Natural killer cell (primary cell): ENCODE measurements around the gene TOLLIP. TPM values are rescaled to one million over a fixed set of nuclear protein-coding genes. Genes with fewer than 3 reads are reported as not detected.

Source experiments
- ATAC-seq, 3 donors: fragments of 150-1000 bp in 2 of 3; fragments of 200-7000 bp in 1 of 3; cut with Tn5 transposase; 1 replicate in 1 of 3; 2 replicates in 2 of 3; pipeline ENCODE4 v1.10.0; 2021; ENCODE audit warnings: mild to moderate bottlenecking in 2 of 3, moderate library complexity in 2 of 3
- DNase-seq, 2 donors: peaks; one replicate each; pipeline versions ENCODE4 v3.0.0 to v3.0.0-alpha.2; 2013 to 2021; ENCODE audit warnings: mixed read lengths in 1 of 2
- H3K27ac ChIP-seq: one replicate; pipeline ENCODE4 v1.5.1; 2013; ENCODE audit warnings: mild to moderate bottlenecking, low read length
- H3K27me3 ChIP-seq: one replicate; pipeline ENCODE4 v1.6.1; 2013; ENCODE audit warnings: low read length; ENCODE audit not compliant: control insufficient read depth, insufficient read depth
- H3K36me3 ChIP-seq: one replicate; pipeline ENCODE4 v1.6.1; 2013; ENCODE audit warnings: low read length; ENCODE audit not compliant: control insufficient read depth, insufficient read depth
- H3K4me1 ChIP-seq: one replicate; pipeline ENCODE4 v1.6.1; 2013; ENCODE audit warnings: low read length; ENCODE audit not compliant: control insufficient read depth, insufficient read depth
- H3K4me3 ChIP-seq: one replicate; pipeline ENCODE4 v1.5.1; 2013; ENCODE audit warnings: low read length
- H3K9me3 ChIP-seq: one replicate; pipeline ENCODE4 v1.6.1; 2013; ENCODE audit warnings: low read length; ENCODE audit not compliant: control insufficient read depth, insufficient read depth
- H3K27ac Mint-ChIP-seq, 2 donors: one replicate each; pipeline ENCODE4 v1.8.0; 2022; ENCODE audit warnings: mild to moderate bottlenecking in 2 of 2, mixed read lengths in 2 of 2, moderate library complexity in 1 of 2
- H3K27me3 Mint-ChIP-seq, 2 donors: one replicate each; pipeline ENCODE4 v1.8.0; 2022; ENCODE audit warnings: low read depth in 2 of 2, mixed read lengths in 2 of 2
- H3K36me3 Mint-ChIP-seq: one replicate; pipeline ENCODE4 v1.8.0; 2022; ENCODE audit warnings: mixed read lengths
- H3K4me1 Mint-ChIP-seq, 2 donors: one replicate each; pipeline ENCODE4 v1.8.0; 2022; ENCODE audit warnings: mixed read lengths in 2 of 2
- H3K4me3 Mint-ChIP-seq: one replicate; pipeline ENCODE4 v1.8.0; 2022; ENCODE audit warnings: mild to moderate bottlenecking, moderate library complexity, mixed read lengths
- H3K9me3 Mint-ChIP-seq, 2 donors: one replicate each; pipeline ENCODE4 v1.8.0; 2022; ENCODE audit warnings: mixed read lengths in 2 of 2
- CTCF ChIP-seq: fragments of 200-600 bp; IDR thresholded peaks from one replicate; pipeline ENCODE4 v1.8.0; 2022; ENCODE audit warnings: antibody characterized with exemption
- WGBS: methylation state at CpG from one replicate; pipeline ENCODE4 v1.1.7; 2013; ENCODE audit warnings: missing lambda C conversion rate; ENCODE audit not compliant: insufficient coverage; 5-methylcytosine and 5-hydroxymethylcytosine counted together
- intact Hi-C: fragments of 100-400 bp; cut with micrococcal nuclease; formaldehyde crosslinking; loops from one replicate; pipeline ENCODE4 v1.14.2; 2022
- total RNA-seq, 4 donors: library from RNA; stranded (reverse); fragments of 120-200 nt in 1 of 4; gene quantifications; one replicate each; pipeline versions ENCODE4 v1.2.3 to v1.2.4, GENCODE V29; 2013 to 2022

TOLLIP gene
- total RNA-seq, 3 donors from 2014 or later (not counting 1 experiment from before 2014, with no cell fraction given): 49.3 to 61.8 (median 54.8) TPM

GRCh38 chr11:1254086-1254648 is 55.3 kb downstream of the TOLLIP start:
- Mint-ChIP-seq H3K9me3 (no peaks in the 10 kb centered on the region), H3K36me3 (no peaks in the 10 kb centered on the region), H3K27me3 (no peaks in the 10 kb centered on the region), H3K4me3 (no peak overlapping the region), H3K27ac (no peak overlapping the region), H3K4me1 (peaks cover 0 to 14% of the 10 kb centered on the region in 2 donors)
- no peaks in the 10 kb centered on the region for H3K27me3 ChIP-seq
- ATAC-seq (no peak), DNase-seq (no peak)
- 92% methylated on average over 22 of the region's 22 CpGs for WGBS
- no peak for TF ChIP-seq CTCF
- H3K27ac ChIP-seq: no peak overlapping the region
- H3K4me1 ChIP-seq: peaks cover 6% of the 10 kb centered on the region
- no peak overlapping the region for H3K4me3 ChIP-seq
- H3K36me3 ChIP-seq: no peaks in the 10 kb centered on the region
- intact Hi-C loops: no loop called here
- peaks cover 4% of the 10 kb centered on the region for H3K9me3 ChIP-seq

- ATAC-seq (no peak), DNase-seq (no peak)
- intact Hi-C loops: no loop called here
- Mint-ChIP-seq H3K4me3 (no peak overlapping the region), H3K36me3 (no peaks in the 10 kb centered on the region), H3K4me1 (peaks cover 0 to 18% of the 10 kb centered on the region in 2 donors), H3K27ac (no peak overlapping the region), H3K27me3 (no peaks in the 10 kb centered on the region), H3K9me3 (no peaks in the 10 kb centered on the region)
- TF ChIP-seq CTCF: no peak
- H3K36me3 ChIP-seq: no peaks in the 10 kb centered on the region
- peaks cover 6% of the 10 kb centered on the region for H3K4me1 ChIP-seq
- no peak overlapping the region for H3K4me3 ChIP-seq
- 90% methylated on average over 9 of the region's 9 CpGs for WGBS
- peaks cover 4% of the 10 kb centered on the region for H3K9me3 ChIP-seq
- H3K27ac ChIP-seq: no peak overlapping the region
- H3K27me3 ChIP-seq: no peaks in the 10 kb centered on the region
Measured at GRCh38 chr11:1253103-1253485, 56.3 kb downstream of the TOLLIP start.

- no peak overlapping the region for H3K4me3 Mint-ChIP-seq
- H3K27me3 ChIP-seq: no peaks in the 10 kb centered on the region
- intact Hi-C loops: no loop called here
- peak overlapping the region in 1 of 2 donors; percentile 70 for H3K27ac Mint-ChIP-seq
- H3K27me3 Mint-ChIP-seq: no peaks in the 10 kb centered on the region
- no peak overlapping the region for H3K4me3 ChIP-seq
- no peaks in the 10 kb centered on the region for H3K9me3 Mint-ChIP-seq
- H3K27ac ChIP-seq: no peak overlapping the region
- no peaks in the 10 kb centered on the region for H3K36me3 ChIP-seq
- peaks cover 6% of the 10 kb centered on the region for H3K4me1 ChIP-seq
- no peaks in the 10 kb centered on the region for H3K36me3 Mint-ChIP-seq
- DNase-seq (no peak), ATAC-seq (no peak)
- WGBS: 96% methylated on average over 38 of the region's 38 CpGs
- TF ChIP-seq CTCF: no peak
- H3K9me3 ChIP-seq: peaks cover 4% of the 10 kb centered on the region
- peaks cover 0 to 18% of the 10 kb centered on the region in 2 donors for H3K4me1 Mint-ChIP-seq
Measured at GRCh38 chr11:1252371-1253102, 56.9 kb downstream of the TOLLIP start.
